ENCODE results near the gene CFDP1.

DNA sequence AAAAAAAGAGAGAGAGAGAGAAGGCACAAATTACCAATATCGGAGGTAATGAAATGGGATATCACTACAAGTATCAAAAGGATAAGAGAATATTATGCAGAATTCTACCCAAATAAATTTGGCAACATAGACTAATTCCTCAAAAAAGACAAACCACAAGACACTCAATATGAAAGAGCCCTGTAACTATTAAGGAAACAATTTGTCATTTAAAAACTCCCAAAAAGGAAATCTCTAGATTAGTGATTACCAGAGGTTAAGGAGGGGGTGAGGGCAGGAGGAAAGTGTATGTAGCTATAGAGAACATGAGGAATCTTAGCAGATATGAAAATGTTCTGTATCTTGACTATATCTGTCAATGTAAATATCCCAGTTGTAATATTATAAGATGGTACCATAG, 54.0 kb downstream of the CFDP1 start:
- TF ChIP-seq, protein P1, sequence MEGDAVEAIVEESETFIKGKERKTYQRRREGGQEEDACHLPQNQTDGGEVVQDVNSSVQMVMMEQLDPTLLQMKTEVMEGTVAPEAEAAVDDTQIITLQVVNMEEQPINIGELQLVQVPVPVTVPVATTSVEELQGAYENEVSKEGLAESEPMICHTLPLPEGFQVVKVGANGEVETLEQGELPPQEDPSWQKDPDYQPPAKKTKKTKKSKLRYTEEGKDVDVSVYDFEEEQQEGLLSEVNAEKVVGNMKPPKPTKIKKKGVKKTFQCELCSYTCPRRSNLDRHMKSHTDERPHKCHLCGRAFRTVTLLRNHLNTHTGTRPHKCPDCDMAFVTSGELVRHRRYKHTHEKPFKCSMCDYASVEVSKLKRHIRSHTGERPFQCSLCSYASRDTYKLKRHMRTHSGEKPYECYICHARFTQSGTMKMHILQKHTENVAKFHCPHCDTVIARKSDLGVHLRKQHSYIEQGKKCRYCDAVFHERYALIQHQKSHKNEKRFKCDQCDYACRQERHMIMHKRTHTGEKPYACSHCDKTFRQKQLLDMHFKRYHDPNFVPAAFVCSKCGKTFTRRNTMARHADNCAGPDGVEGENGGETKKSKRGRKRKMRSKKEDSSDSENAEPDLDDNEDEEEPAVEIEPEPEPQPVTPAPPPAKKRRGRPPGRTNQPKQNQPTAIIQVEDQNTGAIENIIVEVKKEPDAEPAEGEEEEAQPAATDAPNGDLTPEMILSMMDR (conservative IDR thresholded peaks at IDR 0.05; ENCODE audit: low read length), result no peak
- peak; percentile 69; the same call in 1 of the 2 replicates for TF ChIP-seq EZH2phosphoT487 (IDR thresholded peaks at IDR 0.05; ENCODE audit: borderline replicate concordance)

All from Loucy (cell line).